ENCODE results near the gene ZFP36.
"Not testable (repeated sequence)": the region's sequence is repeated elsewhere in the genome, so short reads cannot be mapped to it uniquely, and the experiment has no call there.

The ZFP36 gene

GRCh38 chr19:39406656-39407409 is at the start of gene ZFP36:
Gene ZFP36, plus strand, starts transcription at chr19:39406847. Its CDS starts 58 bp downstream, at chr19:39406905.
- DNase-seq (ENCODE audit: low read depth in 3 of 3): peak; percentile 73 to 87 (median 74)

- DNase-seq (ENCODE audit: low read depth in 3 of 3): no peak
Measured at GRCh38 chr19:39359026-39359425, 47.6 kb upstream of the ZFP36 start.

GRCh38 chr19:39360599-39360998 is 46.0 kb upstream of the ZFP36 start:
- no peak for DNase-seq (ENCODE audit: low read depth in 3 of 3)

GRCh38 chr19:39362682-39363657 is 43.7 kb upstream of the ZFP36 start:
- no peak for DNase-seq (ENCODE audit: low read depth in 3 of 3)

GRCh38 chr19:39363901-39364457 is 42.7 kb upstream of the ZFP36 start:
- no peak for DNase-seq (ENCODE audit: low read depth in 3 of 3)

GRCh38 chr19:39365531-39365930 is 41.1 kb upstream of the ZFP36 start:
- DNase-seq (ENCODE audit: low read depth in 3 of 3): no peak

- no peak for DNase-seq (ENCODE audit: low read depth in 3 of 3)
Measured at GRCh38 chr19:39369200-39369599, 37.4 kb upstream of the ZFP36 start.

- DNase-seq (ENCODE audit: low read depth in 3 of 3): no peak
Measured at GRCh38 chr19:39370735-39371134, 35.9 kb upstream of the ZFP36 start.

GRCh38 chr19:39372047-39372802 is 34.4 kb upstream of the ZFP36 start:
- no peak for DNase-seq (ENCODE audit: low read depth in 3 of 3)

GRCh38 chr19:39372941-39373340 is 33.7 kb upstream of the ZFP36 start:
- DNase-seq (ENCODE audit: low read depth in 3 of 3): no peak

GRCh38 chr19:39375929-39376328 is 30.7 kb upstream of the ZFP36 start:
- DNase-seq (ENCODE audit: low read depth in 3 of 3): no peak

GRCh38 chr19:39377373-39378362 is 29.0 kb upstream of the ZFP36 start:
- DNase-seq (ENCODE audit: low read depth in 3 of 3): no peak

GRCh38 chr19:39379366-39379765 is 27.3 kb upstream of the ZFP36 start:
- DNase-seq (ENCODE audit: low read depth in 3 of 3): not testable (repeated sequence)

- no peak for DNase-seq (ENCODE audit: low read depth in 3 of 3)
Measured at GRCh38 chr19:39379865-39380396, 26.7 kb upstream of the ZFP36 start.

- no peak for DNase-seq (ENCODE audit: low read depth in 3 of 3)
Measured at GRCh38 chr19:39380521-39381502, 25.8 kb upstream of the ZFP36 start.

GRCh38 chr19:39381910-39382611 is 24.6 kb upstream of the ZFP36 start:
- no peak for DNase-seq (ENCODE audit: low read depth in 3 of 3)

GRCh38 chr19:39382991-39383828 is 23.4 kb upstream of the ZFP36 start:
- no peak for DNase-seq (ENCODE audit: low read depth in 3 of 3)

All from stimulated activated CD4-positive, alpha-beta T cell treated with anti-CD3 and anti-CD28 coated beads, TNF-alpha, amount 100 ng/mL, for 24 hours (primary cell).